Measurements from ENCODE around the gene KDM7A. TPM values are rescaled to one million over a fixed set of nuclear protein-coding genes. Genes with fewer than 3 reads are reported as not detected.

KDM7A gene
- total and polyA plus RNA-seq, 2 of the 8 experiments (the other 6 are each of a cell fraction or from before 2014, with no cell fraction given) = 2.2 to 12.5 TPM

GRCh38 chr7:140074780-140075179 lies 102.0 kb downstream of the KDM7A start:
- DNase-seq (ENCODE audit: low read depth in 1 of 2, low spot score in 2 of 2) (no peak), FAIRE-seq (no peak)
- Histone ChIP-seq H3K4me2 (ENCODE audit: insufficient read depth in 1 of 2, low read depth in 2 of 2, low read length in 2 of 2) (no peak overlapping the region), H3K18ac (ENCODE audit: extremely low read depth, low read length) (no peak overlapping the region), H3K14ac (ENCODE audit: insufficient read length) (no peak overlapping the region), H3K9me3 (ENCODE audit: insufficient read depth in 2 of 2, low read depth in 1 of 2, low read length in 1 of 2) (no peaks in the 10 kb centered on the region), H3K27ac (ENCODE audit: low read depth, low read length) (no peak overlapping the region), H4K5ac (ENCODE audit: insufficient read length, low read depth, low read length) (no peak overlapping the region), H2AFZ (ENCODE audit: low read length) (no peak overlapping the region), H3K4me1 (replicated peaks in 1 of 4; ENCODE audit: control insufficient read depth in 3 of 4, insufficient read depth in 4 of 4, low read length in 3 of 4) (no peaks in the 10 kb centered on the region), H3K56ac (replicated peaks; ENCODE audit: insufficient read length, low read depth, low read length) (no peak overlapping the region), H3K27me3 (replicated peaks in 1 of 4; ENCODE audit: control insufficient read depth in 3 of 4, extremely low read depth in 1 of 4, insufficient read depth in 3 of 4, low read length in 3 of 4) (no peaks in the 10 kb centered on the region), H2BK5ac (ENCODE audit: low read depth, low read length) (no peak overlapping the region), H3K36me3 (ENCODE audit: control insufficient read depth in 2 of 4, insufficient read depth in 4 of 4, low read length in 3 of 4) (no peaks in the 10 kb centered on the region), H4K91ac (replicated peaks; ENCODE audit: insufficient read length, low read length) (no peak overlapping the region), H2BK20ac (ENCODE audit: low read length) (no peak overlapping the region), H3K4me3 (ENCODE audit: extremely low read depth in 1 of 4, insufficient read depth in 2 of 4, low read depth in 3 of 4, low read length in 4 of 4) (no peak overlapping the region), H3K79me2 (ENCODE audit: control insufficient read depth in 1 of 2, insufficient read depth in 2 of 2, low read length in 2 of 2) (no peaks in the 10 kb centered on the region), H4K8ac (ENCODE audit: extremely low read depth, insufficient read depth, low read length) (no peak overlapping the region), H2BK12ac (ENCODE audit: low read depth, low read length) (no peak overlapping the region), H2BK15ac (ENCODE audit: low read length) (no peak overlapping the region), H3K4ac (replicated peaks; ENCODE audit: insufficient read length, low read depth, low read length) (no peak overlapping the region), H2AK5ac (ENCODE audit: low read depth, low read length) (no peak overlapping the region), H2BK120ac (replicated peaks; ENCODE audit: low read depth, low read length) (no peak overlapping the region), H4K20me1 (replicated peaks in 1 of 2; ENCODE audit: control insufficient read depth in 1 of 2, insufficient read depth in 2 of 2, low read length in 2 of 2) (no peaks in the 10 kb centered on the region), H3K23ac (ENCODE audit: insufficient read length) (no peak overlapping the region), H3K79me1 (ENCODE audit: low read depth, low read length) (no peaks in the 10 kb centered on the region), H3K23me2 (ENCODE audit: low read depth, low read length) (no peaks in the 10 kb centered on the region), H3K9ac (replicated peaks in 1 of 4; ENCODE audit: extremely low read depth in 1 of 4, low read depth in 3 of 4, low read length in 3 of 4) (no peak overlapping the region)
- WGBS, 2 experiments (ENCODE audit: extremely low coverage in 1 of 2, insufficient coverage in 1 of 2, insufficient read length in 1 of 2, insufficient replicate concordance in 2 of 2, low coverage in 1 of 2, low lambda C conversion rate in 2 of 2, missing lambda C conversion rate in 1 of 2) = 94% methylated on average over 6 of the region's 6 CpGs; no CpG with 5 or more reads in 1 of the 2 experiments
- ChIA-PET CTCF (ENCODE audit: partially characterized antibody) (interaction anchor here (0.6 to 1.0 kb wide), 3 partner anchors 56 to 242 kb away, joined by 3 to 5 read pairs (median 3); no protein-coding TSS in a partner anchor), POLR2A (ENCODE audit: partially characterized antibody) (no interaction called here)
- TF ChIP-seq EZH2 (IDR thresholded peaks at IDR 0.05; ENCODE audit: low read depth, low read length, severe bottlenecking) = no peak
- TF ChIP-seq RNF2 (IDR thresholded peaks at IDR 0.05; ENCODE audit: borderline replicate concordance, low read depth, low read length, missing control alignments, poor library complexity, severe bottlenecking) = no peak
- TF ChIP-seq BACH1 (IDR thresholded peaks at IDR 0.05; ENCODE audit: low read length) = no peak
- TF ChIP-seq KDM5A (IDR thresholded peaks at IDR 0.05; ENCODE audit: low read length) = no peak
- no peak for TF ChIP-seq GABPA (IDR thresholded peaks at IDR 0.05; ENCODE audit: borderline replicate concordance, insufficient read depth, low read length)
- no peak for TF ChIP-seq ZNF274 (IDR thresholded peaks at IDR 0.05; ENCODE audit: borderline replicate concordance, extremely low read depth, low read length)
- TF ChIP-seq POLR2AphosphoS5 (IDR thresholded peaks at IDR 0.05; ENCODE audit: low read depth, low read length) = no peak
- no peak for TF ChIP-seq JUND (IDR thresholded peaks at IDR 0.05; ENCODE audit: low read length)
- no peak for TF ChIP-seq POLR2A (IDR thresholded peaks at IDR 0.05; ENCODE audit: control extremely low read depth in 1 of 2, low read depth in 2 of 2, low read length in 2 of 2)
- no peak for TF ChIP-seq CREB1 (IDR thresholded peaks at IDR 0.05)
- no peak for TF ChIP-seq BCL11A (IDR thresholded peaks at IDR 0.05; ENCODE audit: low read depth in 2 of 2, low read length in 2 of 2)
- TF ChIP-seq TAF1 (IDR thresholded peaks at IDR 0.05; ENCODE audit: low read depth, low read length) = no peak
- no peak for TF ChIP-seq MAFK (IDR thresholded peaks at IDR 0.05; ENCODE audit: low read depth, low read length)
- TF ChIP-seq BRCA1 (IDR thresholded peaks at IDR 0.05; ENCODE audit: low read depth, low read length) = no peak
